Small intestine (tissue), 7 donors: ENCODE data around the gene TNFRSF19. TPM values are rescaled to one million over a fixed set of nuclear protein-coding genes. Genes with fewer than 3 reads are reported as not detected.
A peak's percentile ranks its signal among the peaks of the same experiment; 100 is the strongest.
"Not testable (repeated sequence)": the region's sequence is repeated elsewhere in the genome, so short reads cannot be mapped to it uniquely, and the experiment has no call there.

Experiments used
- DNase-seq, 2 donors: peaks; one replicate each; pipeline versions ENCODE4 v3.0.0 to v3.0.0-alpha.2; 2013
- FAIRE-seq: peaks from 2 replicates; lab custom pipeline; 2012; peaks lifted over from hg19 to GRCh38; lab: Jason Lieb, UNC
- H3K27ac ChIP-seq, 3 donors: one replicate each; pipeline ENCODE4 v1.5.1; 2013; ENCODE audit warnings: low read length in 2 of 3, mild to moderate bottlenecking in 2 of 3, control low read depth in 1 of 3, inconsistent platforms in 1 of 3, low read depth in 1 of 3, moderate library complexity in 1 of 3
- H3K27me3 ChIP-seq, 3 donors: one replicate each; pipeline ENCODE4 v1.6.1; 2013; ENCODE audit warnings: low read length in 3 of 3, inconsistent platforms in 1 of 3; ENCODE audit not compliant: control insufficient read depth in 3 of 3, insufficient read depth in 3 of 3
- H3K36me3 ChIP-seq, 3 donors: one replicate each; pipeline ENCODE4 v1.6.1; 2013; ENCODE audit warnings: low read length in 3 of 3, inconsistent platforms in 1 of 3, low read depth in 1 of 3, mild to moderate bottlenecking in 1 of 3, moderate library complexity in 1 of 3; ENCODE audit not compliant: control insufficient read depth in 3 of 3, insufficient read depth in 2 of 3
- H3K4me1 ChIP-seq, 3 donors: one replicate each; pipeline ENCODE4 v1.6.1; 2013; ENCODE audit warnings: low read length in 2 of 3, inconsistent platforms in 1 of 3, low read depth in 1 of 3, mild to moderate bottlenecking in 1 of 3, moderate library complexity in 1 of 3; ENCODE audit not compliant: control insufficient read depth in 3 of 3, insufficient read depth in 2 of 3
- H3K4me3 ChIP-seq, 3 donors: one replicate each; pipeline ENCODE4 v1.5.1; 2013; ENCODE audit warnings: low read length in 3 of 3, control low read depth in 1 of 3, inconsistent platforms in 1 of 3, low read depth in 1 of 3, mild to moderate bottlenecking in 1 of 3, moderate library complexity in 1 of 3
- H3K9me3 ChIP-seq, 2 donors: one replicate each; pipeline ENCODE4 v1.6.1; 2013; ENCODE audit warnings: low read depth in 1 of 2, low read length in 1 of 2; ENCODE audit not compliant: control insufficient read depth in 2 of 2, insufficient read depth in 1 of 2
- WGBS, 3 donors: extraction: QIAGEN DNeasy Blood & Tissue Kit; methylation state at CpG; one replicate each; pipeline ENCODE4 v1.1.7; 2013; 5-methylcytosine and 5-hydroxymethylcytosine counted together
- polyA plus RNA-seq, 4 donors: library from polyadenylated mRNA; stranded (reverse) in 3 of 4; unstranded in 1 of 4; fragments of 200-250 nt in 3 of 4; fragments of 120-200 nt in 1 of 4; gene quantifications; one replicate each; pipeline versions ENCODE4 v1.2.1 to v1.2.3, GENCODE V29; 2013
- donor health status: healthy with polysubstance abuse.
- donor health status: control.
- donor health status: control.
- donor health status: Bipolar disorder and iron deficiency.
- donor health status: healthy.

TNFRSF19 gene
- polyA plus RNA-seq, 4 donors, result 1.4 to 2.6 TPM; not detected in 2

GRCh38 chr13:23674795-23675640 is 104.8 kb downstream of the TNFRSF19 start:
- no peak for DNase-seq
- no peak overlapping the region for H3K4me3 ChIP-seq
- no peaks in the 10 kb centered on the region for H3K36me3 ChIP-seq
- no peak for FAIRE-seq
- H3K27me3 ChIP-seq, result peaks cover 0 to 2% (median 0%) of the 10 kb centered on the region in 3 donors
- H3K27ac ChIP-seq, result no peak overlapping the region
- peaks cover 0 to 3% of the 10 kb centered on the region in 2 donors for H3K9me3 ChIP-seq
- no peaks in the 10 kb centered on the region for H3K4me1 ChIP-seq
- WGBS, 3 donors, result 74 to 85% (median 74%) methylated on average over 5 of the region's 5 CpGs

- WGBS, 3 donors, result 93 to 98% (median 95%) methylated on average over 17 to 24 of the region's 24 CpGs
- not testable (repeated sequence) for H3K27me3 ChIP-seq, DNase-seq, H3K4me3 ChIP-seq, H3K36me3 ChIP-seq, FAIRE-seq, H3K9me3 ChIP-seq, H3K4me1 ChIP-seq, H3K27ac ChIP-seq
Observed at GRCh38 chr13:23677679-23678288, 107.6 kb downstream of the TNFRSF19 start.

- no peak overlapping the region for H3K4me3 ChIP-seq
- FAIRE-seq, result no peak
- H3K36me3 ChIP-seq, result no peaks in the 10 kb centered on the region
- DNase-seq, result no peak
- peaks cover 0 to 1% (median 0%) of the 10 kb centered on the region in 3 donors for H3K27me3 ChIP-seq
- peaks cover 0 to 5% of the 10 kb centered on the region in 2 donors for H3K9me3 ChIP-seq
- no peak overlapping the region for H3K27ac ChIP-seq
- WGBS, 3 donors, result 53 to 70% (median 64%) methylated on average over 2 of the region's 2 CpGs
- no peaks in the 10 kb centered on the region for H3K4me1 ChIP-seq
Observed at GRCh38 chr13:23678795-23679194, 108.6 kb downstream of the TNFRSF19 start.

GRCh38 chr13:23679220-23679619 is 109.0 kb downstream of the TNFRSF19 start:
- Histone ChIP-seq H3K36me3 (no peaks in the 10 kb centered on the region), H3K27ac (no peak overlapping the region), H3K4me1 (no peaks in the 10 kb centered on the region), H3K27me3 (no peaks in the 10 kb centered on the region), H3K4me3 (no peak overlapping the region), H3K9me3 (peaks cover 0 to 5% of the 10 kb centered on the region in 2 donors)
- DNase-seq (no peak), FAIRE-seq (no peak)
- 85 to 88% (median 86%) methylated on average over 2 of the region's 2 CpGs for WGBS, 3 donors

- 68 to 81% (median 75%) methylated on average over 10 of the region's 10 CpGs for WGBS, 3 donors
- no peaks in the 10 kb centered on the region for H3K27me3 ChIP-seq
- no peaks in the 10 kb centered on the region for H3K4me1 ChIP-seq
- no peak for DNase-seq
- no peak for FAIRE-seq
- no peaks in the 10 kb centered on the region for H3K36me3 ChIP-seq
- H3K4me3 ChIP-seq, result no peak overlapping the region
- peaks cover 0 to 8% of the 10 kb centered on the region in 2 donors for H3K9me3 ChIP-seq
- no peak overlapping the region for H3K27ac ChIP-seq
Observed at GRCh38 chr13:23680845-23681669, 110.8 kb downstream of the TNFRSF19 start.

- no peak overlapping the region for H3K4me3 ChIP-seq
- no peaks in the 10 kb centered on the region for H3K27me3 ChIP-seq
- DNase-seq, result no peak
- H3K9me3 ChIP-seq, result peaks cover 0 to 8% of the 10 kb centered on the region in 2 donors
- 60 to 74% (median 60%) methylated on average over 4 of the region's 4 CpGs for WGBS, 3 donors
- no peaks in the 10 kb centered on the region for H3K4me1 ChIP-seq
- no peaks in the 10 kb centered on the region for H3K36me3 ChIP-seq
- FAIRE-seq, result peak; percentile 55
- no peak overlapping the region for H3K27ac ChIP-seq
Observed at GRCh38 chr13:23683084-23683483, 112.9 kb downstream of the TNFRSF19 start.

GRCh38 chr13:23684647-23685046 is 114.4 kb downstream of the TNFRSF19 start:
- DNase-seq (no peak), FAIRE-seq (no peak)
- Histone ChIP-seq H3K4me1 (no peaks in the 10 kb centered on the region), H3K4me3 (no peak overlapping the region), H3K9me3 (peaks cover 0 to 7% of the 10 kb centered on the region in 2 donors), H3K27ac (no peak overlapping the region), H3K36me3 (no peaks in the 10 kb centered on the region), H3K27me3 (no peaks in the 10 kb centered on the region)
- WGBS, 3 donors, result 95 to 99% (median 97%) methylated on average over 2 of the region's 2 CpGs

GRCh38 chr13:23685416-23685815 is 115.2 kb downstream of the TNFRSF19 start:
- 69 to 96% (median 83%) methylated on average over 1 of the region's 1 CpG for WGBS, 3 donors

More at GRCh38 chr13:23685416-23685815, 115.2 kb downstream of the TNFRSF19 start:
- DNase-seq (no peak), FAIRE-seq (no peak)
- no peaks in the 10 kb centered on the region for H3K36me3 ChIP-seq
- no peaks in the 10 kb centered on the region for H3K4me1 ChIP-seq
- no peaks in the 10 kb centered on the region for H3K27me3 ChIP-seq
- H3K27ac ChIP-seq, result no peak overlapping the region
- no peak overlapping the region for H3K4me3 ChIP-seq
- peaks cover 0 to 7% of the 10 kb centered on the region in 2 donors for H3K9me3 ChIP-seq
